Vagina (tissue), 2 donors: ENCODE results near the gene OR2A14. TPM values are rescaled to one million over a fixed set of nuclear protein-coding genes. Genes with fewer than 3 reads are reported as not detected.

Source experiments
- DNase-seq, 2 donors: peaks; one replicate each; pipeline ENCODE4 v3.0.0-alpha.2; 2017; ENCODE audit errors: extremely low spot score in 2 of 2
- H3K27ac ChIP-seq: fragments of 200-600 bp; sonication (generic); one replicate; pipeline ENCODE4 v1.5.1; 2019
- H3K27me3 ChIP-seq: fragments of 200-600 bp; sonication (generic); one replicate; pipeline ENCODE4 v1.5.1; 2019
- H3K36me3 ChIP-seq, 2 donors: fragments of 200-600 bp; sonication (generic); one replicate each; pipeline ENCODE4 v1.5.1; 2017 to 2019
- H3K4me1 ChIP-seq: fragments of 200-600 bp; sonication (generic); one replicate; pipeline ENCODE4 v1.5.1; 2019
- H3K4me3 ChIP-seq, 2 donors: fragments of 200-600 bp; sonication (generic); 1 replicate in 1 of 2; 2 replicates in 1 of 2; pipeline ENCODE4 v1.5.1; 2016 to 2019
- H3K9me3 ChIP-seq: fragments of 200-600 bp; sonication (generic); one replicate; pipeline ENCODE4 v1.5.1; 2019
- CTCF ChIP-seq, 3 experiments: fragments of 450-650 bp in 2 of 3; fragments of 200-600 bp in 1 of 3; sonication (generic) in 1 of 3; IDR thresholded peaks; one replicate each; pipeline ENCODE4 v1.5.1; 2017 to 2019; ENCODE audit warnings: antibody characterized with exemption in 3 of 3, mild to moderate bottlenecking in 2 of 3, moderate library complexity in 2 of 3
- POLR2A ChIP-seq, 2 donors: fragments of 450-650 bp; IDR thresholded peaks; one replicate each; pipeline ENCODE4 v1.6.1; 2017; ENCODE audit warnings: antibody characterized with exemption in 2 of 2, mild to moderate bottlenecking in 2 of 2, moderate library complexity in 2 of 2
- POLR2AphosphoS5 ChIP-seq, 2 donors: sonication (generic); formaldehyde crosslinking; IDR thresholded peaks; one replicate each; pipeline ENCODE4 v1.9.0; 2017; ENCODE audit warnings: antibody characterized with exemption in 2 of 2, mild to moderate bottlenecking in 2 of 2, low read depth in 1 of 2; ENCODE audit not compliant: insufficient read depth in 1 of 2
- intact Hi-C: fragments of 100-400 bp; cut with DNase I; formaldehyde crosslinking; loops from one replicate; pipeline ENCODE4 v1.15.1; 2023
- total RNA-seq: library from RNA; depleted of rRNA; stranded (reverse); fragments of >200 nt; gene quantifications from one replicate; pipeline ENCODE4 v1.2.3, GENCODE V29; 2016

Gene OR2A14
- total RNA-seq, 1 donor from 2014 or later = not detected

- no peak overlapping the region for H3K4me3 ChIP-seq
- intact Hi-C loops = loop anchor here (10.0 kb wide), 1 partner anchor 636 kb away; no protein-coding TSS in a partner anchor
- no peak for DNase-seq
- H3K4me1 ChIP-seq = no peaks in the 10 kb centered on the region
- no peaks in the 10 kb centered on the region for H3K36me3 ChIP-seq
- H3K27ac ChIP-seq = no peak overlapping the region
- no peaks in the 10 kb centered on the region for H3K27me3 ChIP-seq
- no peaks in the 10 kb centered on the region for H3K9me3 ChIP-seq
- TF ChIP-seq CTCF (IDR thresholded peaks at IDR 0.05) = no peak
- no peak for TF ChIP-seq POLR2A (IDR thresholded peaks at IDR 0.05)
- no peak for TF ChIP-seq POLR2AphosphoS5 (IDR thresholded peaks at IDR 0.05; ENCODE audit: insufficient read depth in 1 of 2, low read depth in 1 of 2)
These were observed 7.8 kb downstream of the OR2A14 start for GRCh38 chr7:144130730-144131129.

- Histone ChIP-seq H3K4me1 (no peaks in the 10 kb centered on the region), H3K27ac (no peak overlapping the region), H3K9me3 (no peaks in the 10 kb centered on the region), H3K27me3 (no peaks in the 10 kb centered on the region), H3K36me3 (no peaks in the 10 kb centered on the region), H3K4me3 (no peak overlapping the region)
- TF ChIP-seq CTCF (IDR thresholded peaks at IDR 0.05) (no peak), POLR2A (IDR thresholded peaks at IDR 0.05) (no peak), POLR2AphosphoS5 (IDR thresholded peaks at IDR 0.05; ENCODE audit: insufficient read depth in 1 of 2, low read depth in 1 of 2) (no peak)
- DNase-seq = no peak
- intact Hi-C loops = loop anchor here (10.0 kb wide), 1 partner anchor 637 kb away; no protein-coding TSS in a partner anchor
These were observed 9.3 kb downstream of the OR2A14 start for GRCh38 chr7:144132262-144132661.

- H3K4me1 ChIP-seq = no peaks in the 10 kb centered on the region
- no peaks in the 10 kb centered on the region for H3K9me3 ChIP-seq
- H3K27me3 ChIP-seq = no peaks in the 10 kb centered on the region
- H3K27ac ChIP-seq = no peak overlapping the region
- H3K4me3 ChIP-seq = no peak overlapping the region
- H3K36me3 ChIP-seq = no peaks in the 10 kb centered on the region
- no peak for TF ChIP-seq POLR2A (IDR thresholded peaks at IDR 0.05)
- no peak for TF ChIP-seq POLR2AphosphoS5 (IDR thresholded peaks at IDR 0.05; ENCODE audit: insufficient read depth in 1 of 2, low read depth in 1 of 2)
- TF ChIP-seq CTCF (IDR thresholded peaks at IDR 0.05) = no peak
- no peak for DNase-seq
- intact Hi-C loops = loop anchor here (10.0 kb wide), 1 partner anchor 639 kb away; no protein-coding TSS in a partner anchor
These were observed 10.3 kb downstream of the OR2A14 start for GRCh38 chr7:144133307-144133706.

GRCh38 chr7:144134116-144134515, 11.1 kb downstream of the OR2A14 start:
- no peak overlapping the region for H3K4me3 ChIP-seq
- TF ChIP-seq POLR2AphosphoS5 (IDR thresholded peaks at IDR 0.05; ENCODE audit: insufficient read depth in 1 of 2, low read depth in 1 of 2) (no peak), POLR2A (IDR thresholded peaks at IDR 0.05) (no peak), CTCF (IDR thresholded peaks at IDR 0.05) (no peak)
- H3K27ac ChIP-seq = no peak overlapping the region
- intact Hi-C loops = loop anchor here (10.0 kb wide), 1 partner anchor 639 kb away; no protein-coding TSS in a partner anchor
- no peak for DNase-seq
- no peaks in the 10 kb centered on the region for H3K4me1 ChIP-seq
- no peaks in the 10 kb centered on the region for H3K9me3 ChIP-seq
- no peaks in the 10 kb centered on the region for H3K36me3 ChIP-seq
- no peaks in the 10 kb centered on the region for H3K27me3 ChIP-seq

GRCh38 chr7:144137501-144137900, 14.5 kb downstream of the OR2A14 start:
- Histone ChIP-seq H3K4me3 (no peak overlapping the region), H3K4me1 (no peaks in the 10 kb centered on the region), H3K27me3 (no peaks in the 10 kb centered on the region), H3K36me3 (no peaks in the 10 kb centered on the region), H3K9me3 (no peaks in the 10 kb centered on the region), H3K27ac (no peak overlapping the region)
- DNase-seq = no peak
- intact Hi-C loops = loop anchor here (5.0 to 10.0 kb wide), 2 partner anchors 643 to 970 kb away; no protein-coding TSS in a partner anchor
- TF ChIP-seq POLR2A (IDR thresholded peaks at IDR 0.05) (no peak), POLR2AphosphoS5 (IDR thresholded peaks at IDR 0.05; ENCODE audit: insufficient read depth in 1 of 2, low read depth in 1 of 2) (no peak)
